Uterus (tissue), 4 donors: ENCODE measurements around the gene FAM78A. TPM values are rescaled to one million over a fixed set of nuclear protein-coding genes. Genes with fewer than 3 reads are reported as not detected.
"Not testable (repeated sequence)": the region's sequence is repeated elsewhere in the genome, so short reads cannot be mapped to it uniquely, and the experiment has no call there.

ENCODE experiments used
- DNase-seq, 2 donors: peaks; one replicate each; pipeline ENCODE4 v3.0.0-alpha.2; 2019 to 2020
- H3K27ac ChIP-seq, 2 donors: fragments of 200-600 bp; sonication (generic); 1 replicate in 1 of 2; 2 replicates in 1 of 2; pipeline ENCODE4 v1.5.1; 2016 to 2018
- H3K27me3 ChIP-seq, 2 donors: fragments of 200-600 bp; sonication (generic); one replicate each; pipeline ENCODE4 v1.5.1; 2018 to 2019; ENCODE audit warnings: control low read depth in 1 of 2
- H3K36me3 ChIP-seq, 2 donors: fragments of 200-600 bp; sonication (generic); one replicate each; pipeline ENCODE4 v1.5.1; 2019; ENCODE audit warnings: control low read depth in 1 of 2
- H3K4me1 ChIP-seq, 2 donors: fragments of 200-600 bp; sonication (generic); one replicate each; pipeline ENCODE4 v1.5.1; 2018 to 2019; ENCODE audit warnings: control low read depth in 1 of 2
- H3K4me3 ChIP-seq, 2 donors: fragments of 200-600 bp; sonication (generic); 1 replicate in 1 of 2; 2 replicates in 1 of 2; pipeline ENCODE4 v1.5.1; 2018 to 2019; ENCODE audit warnings: mild to moderate bottlenecking in 1 of 2
- H3K9me3 ChIP-seq, 2 donors: fragments of 200-600 bp; sonication (generic); one replicate each; pipeline ENCODE4 v1.5.1; 2019; ENCODE audit warnings: control low read depth in 1 of 2
- POLR2A ChIP-seq, 2 donors: fragments of 450-650 bp; IDR thresholded peaks; one replicate each; pipeline ENCODE4 v1.6.1; 2016; ENCODE audit warnings: antibody characterized with exemption in 2 of 2, mild to moderate bottlenecking in 1 of 2, moderate library complexity in 1 of 2
- intact Hi-C: fragments of 100-400 bp; cut with DNase I; formaldehyde crosslinking; loops from one replicate; pipeline ENCODE4 v1.15.1; 2023; ENCODE audit warnings: low total_unique reads
- total RNA-seq, 4 donors: library from RNA; depleted of rRNA in 3 of 4; stranded (reverse); fragments of >200 nt in 3 of 4; gene quantifications; one replicate each; pipeline versions ENCODE4 v1.1.0 to v1.2.4, GENCODE V29; 2014 to 2023
- TF ChIP-seq, protein P1 (sequence below), 4 experiments: fragments of 200-600 bp in 2 of 4; fragments of 450-650 bp in 2 of 4; sonication (generic) in 2 of 4; IDR thresholded peaks; one replicate each; pipeline ENCODE4 v1.5.1; 2016 to 2019; ENCODE audit warnings: antibody characterized with exemption in 4 of 4, mild to moderate bottlenecking in 2 of 4, moderate library complexity in 1 of 4
- donor health status: DM: yes; HTN: yes; CAD: no.

The FAM78A gene
- total RNA-seq, 4 donors from 2014 or later, result 0.26 to 15.9 (median 3.6) TPM

GRCh38 chr9:131271506-131271931, 4.8 kb downstream of the FAM78A start:
- peak overlapping the region; percentile 44 to 49 for H3K27ac ChIP-seq
- H3K27me3 ChIP-seq, result no peaks in the 10 kb centered on the region
- no peak for TF ChIP-seq POLR2A (IDR thresholded peaks at IDR 0.05)
- TF ChIP-seq, protein P1, sequence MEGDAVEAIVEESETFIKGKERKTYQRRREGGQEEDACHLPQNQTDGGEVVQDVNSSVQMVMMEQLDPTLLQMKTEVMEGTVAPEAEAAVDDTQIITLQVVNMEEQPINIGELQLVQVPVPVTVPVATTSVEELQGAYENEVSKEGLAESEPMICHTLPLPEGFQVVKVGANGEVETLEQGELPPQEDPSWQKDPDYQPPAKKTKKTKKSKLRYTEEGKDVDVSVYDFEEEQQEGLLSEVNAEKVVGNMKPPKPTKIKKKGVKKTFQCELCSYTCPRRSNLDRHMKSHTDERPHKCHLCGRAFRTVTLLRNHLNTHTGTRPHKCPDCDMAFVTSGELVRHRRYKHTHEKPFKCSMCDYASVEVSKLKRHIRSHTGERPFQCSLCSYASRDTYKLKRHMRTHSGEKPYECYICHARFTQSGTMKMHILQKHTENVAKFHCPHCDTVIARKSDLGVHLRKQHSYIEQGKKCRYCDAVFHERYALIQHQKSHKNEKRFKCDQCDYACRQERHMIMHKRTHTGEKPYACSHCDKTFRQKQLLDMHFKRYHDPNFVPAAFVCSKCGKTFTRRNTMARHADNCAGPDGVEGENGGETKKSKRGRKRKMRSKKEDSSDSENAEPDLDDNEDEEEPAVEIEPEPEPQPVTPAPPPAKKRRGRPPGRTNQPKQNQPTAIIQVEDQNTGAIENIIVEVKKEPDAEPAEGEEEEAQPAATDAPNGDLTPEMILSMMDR (IDR thresholded peaks at IDR 0.05), result no peak
- H3K36me3 ChIP-seq, result no peaks in the 10 kb centered on the region
- H3K9me3 ChIP-seq, result no peaks in the 10 kb centered on the region
- intact Hi-C loops, result no loop called here
- no peak for DNase-seq
- no peak overlapping the region for H3K4me3 ChIP-seq
- H3K4me1 ChIP-seq, result no peaks in the 10 kb centered on the region

DNA sequence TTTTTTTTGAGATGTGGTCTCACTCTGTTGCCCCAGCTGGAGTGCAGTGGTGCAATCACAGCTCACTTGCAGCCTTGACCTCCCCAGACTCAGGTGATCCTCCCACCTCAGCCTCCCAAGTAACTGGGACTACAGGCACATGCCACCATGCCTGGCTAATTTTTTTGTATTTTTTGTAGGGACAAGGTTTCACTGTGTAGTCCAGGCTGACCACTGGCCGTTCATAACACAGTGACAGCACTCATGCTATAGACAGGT, 5.4 kb downstream of the FAM78A start:
- H3K9me3 ChIP-seq, H3K27me3 ChIP-seq, H3K4me1 ChIP-seq, intact Hi-C loops, H3K4me3 ChIP-seq, DNase-seq, H3K36me3 ChIP-seq: not testable (repeated sequence)
- peak overlapping the region; percentile 44 to 49 for H3K27ac ChIP-seq

DNA sequence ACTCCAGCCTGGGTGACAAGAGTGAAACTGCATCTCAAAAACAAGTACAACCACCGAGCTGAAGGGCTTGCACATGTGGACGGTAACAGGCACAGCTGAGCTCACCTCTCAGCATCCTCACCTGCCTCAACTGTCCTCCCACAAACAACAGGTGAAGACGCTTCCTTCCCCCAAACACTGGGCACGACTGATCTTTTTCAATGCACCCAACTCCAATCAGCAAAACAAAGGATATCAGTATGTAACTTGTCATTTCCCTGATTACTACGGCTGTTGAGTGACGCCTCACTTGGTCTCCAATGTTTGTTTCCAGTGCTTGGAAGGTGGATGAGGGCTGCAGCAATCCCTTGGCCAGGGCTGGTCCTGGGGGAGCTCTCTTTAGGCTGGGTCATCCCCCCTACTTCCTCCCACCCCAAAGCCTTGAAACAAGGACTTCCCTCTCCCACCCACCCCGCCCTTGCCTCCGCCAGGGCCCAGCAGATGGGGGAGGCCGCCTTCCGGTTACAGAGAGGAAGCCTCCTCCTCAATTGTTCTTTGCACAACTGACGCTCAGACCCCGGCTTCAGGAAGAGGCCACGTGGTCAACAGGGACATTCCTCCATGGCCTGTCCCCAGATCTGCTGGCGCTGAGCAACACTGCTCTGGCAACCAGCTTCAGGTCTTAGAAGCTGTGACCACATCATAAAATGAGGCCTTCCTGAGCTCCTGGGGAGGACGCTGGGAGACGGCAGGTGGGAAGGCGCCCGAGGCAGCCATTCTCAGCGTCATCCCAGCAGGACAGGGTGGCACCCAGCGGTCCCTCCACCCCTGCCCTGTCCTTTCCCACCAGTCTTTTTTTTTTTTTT, 5.9 kb downstream of the FAM78A start:
- Histone ChIP-seq H3K27me3 (no peaks in the 10 kb centered on the region), H3K4me1 (no peaks in the 10 kb centered on the region), H3K9me3 (no peaks in the 10 kb centered on the region), H3K36me3 (no peaks in the 10 kb centered on the region), H3K27ac (peak overlapping the region; percentile 44 to 49), H3K4me3 (no peak overlapping the region)
- intact Hi-C loops, result no loop called here
- peak in 1 of 2 donors; percentile 69 for DNase-seq
- TF ChIP-seq POLR2A (IDR thresholded peaks at IDR 0.05), result no peak
- TF ChIP-seq, protein P1 (IDR thresholded peaks at IDR 0.05), result no peak

GRCh38 chr9:131266266-131267229, 9.8 kb downstream of the FAM78A start:
- Histone ChIP-seq H3K9me3 (no peaks in the 10 kb centered on the region), H3K4me3 (no peak overlapping the region), H3K36me3 (no peaks in the 10 kb centered on the region), H3K27me3 (no peaks in the 10 kb centered on the region), H3K4me1 (no peaks in the 10 kb centered on the region), H3K27ac (no peak overlapping the region)
- DNase-seq, result no peak
- intact Hi-C loops, result loop anchor here (10.0 kb wide), 1 partner anchor 58 kb away; no protein-coding TSS in a partner anchor
- TF ChIP-seq POLR2A (IDR thresholded peaks at IDR 0.05), result no peak
- TF ChIP-seq, protein P1 (IDR thresholded peaks at IDR 0.05), result no peak

DNA sequence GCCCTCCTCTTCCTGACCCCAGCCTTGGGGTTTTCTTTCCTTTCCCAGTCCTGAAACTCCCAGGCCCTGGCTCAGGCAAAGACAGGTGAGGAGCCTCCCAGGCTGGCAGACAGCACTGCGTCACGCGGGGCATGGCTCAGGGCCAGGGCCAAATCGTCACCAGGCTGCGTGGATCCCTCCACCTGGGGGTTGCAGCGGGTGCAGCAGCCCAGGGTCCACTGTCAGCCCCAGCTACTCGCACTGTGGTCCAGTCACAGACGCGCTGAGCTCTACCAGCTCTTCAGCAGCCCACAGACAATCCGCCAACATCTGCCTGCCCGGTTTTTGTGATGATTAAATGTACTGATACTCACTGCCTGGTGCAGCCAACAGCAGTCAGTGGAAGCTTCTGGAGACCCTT, 12.1 kb downstream of the FAM78A start:
- H3K36me3 ChIP-seq, result no peaks in the 10 kb centered on the region
- no peaks in the 10 kb centered on the region for H3K9me3 ChIP-seq
- no peak overlapping the region for H3K27ac ChIP-seq
- DNase-seq, result no peak
- intact Hi-C loops, result loop anchor here (10.0 kb wide), 1 partner anchor 61 kb away; no protein-coding TSS in a partner anchor
- TF ChIP-seq, protein P1 (IDR thresholded peaks at IDR 0.05), result no peak
- TF ChIP-seq POLR2A (IDR thresholded peaks at IDR 0.05), result no peak
- H3K27me3 ChIP-seq, result no peaks in the 10 kb centered on the region
- H3K4me3 ChIP-seq, result no peak overlapping the region
- H3K4me1 ChIP-seq, result no peaks in the 10 kb centered on the region
